Thoracic aorta (tissue), 2 donors: ENCODE measurements around the gene WDR49. TPM values are rescaled to one million over a fixed set of nuclear protein-coding genes. Genes with fewer than 3 reads are reported as not detected.
A peak's percentile ranks its signal among the peaks of the same experiment; 100 is the strongest.

ENCODE experiments used
- ATAC-seq: fragments of 150-250 bp; one replicate; pipeline ENCODE4 v1.8.0; 2017; ENCODE audit warnings: low read depth; ENCODE audit not compliant: insufficient number of reproducible peaks, low FRiP score
- DNase-seq: peaks from one replicate; pipeline ENCODE4 v3.0.0-alpha.2; 2020; ENCODE audit warnings: low spot score
- H3K27ac ChIP-seq, 2 donors: fragments of 200-600 bp; sonication (generic); 1 replicate in 1 of 2; 2 replicates in 1 of 2; pipeline ENCODE4 v1.5.1; 2016; ENCODE audit warnings: mild to moderate bottlenecking in 2 of 2, moderate library complexity in 2 of 2
- H3K27me3 ChIP-seq: fragments of 200-600 bp; sonication (generic); replicated peaks from 2 replicates; pipeline ENCODE4 v1.6.0; 2016; ENCODE audit warnings: mild to moderate bottlenecking; ENCODE audit not compliant: insufficient read depth
- H3K36me3 ChIP-seq: fragments of 200-600 bp; sonication (generic); one replicate; pipeline ENCODE4 v1.5.1; 2016
- H3K4me1 ChIP-seq, 2 donors: fragments of 200-600 bp; sonication (generic); 1 replicate in 1 of 2; 2 replicates in 1 of 2; pipeline versions ENCODE4 v1.5.1 to v1.6.0; 2016; ENCODE audit warnings: low read depth in 2 of 2, mild to moderate bottlenecking in 1 of 2; ENCODE audit not compliant: control insufficient read depth in 1 of 2
- H3K4me3 ChIP-seq: fragments of 200-600 bp; sonication (generic); 2 replicates; pipeline ENCODE4 v1.5.1; 2016; ENCODE audit warnings: mild to moderate bottlenecking
- H3K9me3 ChIP-seq: fragments of 200-600 bp; sonication (generic); 2 replicates; pipeline ENCODE4 v1.5.1; 2016
- total RNA-seq, 2 donors: library from RNA; depleted of rRNA; stranded (reverse); fragments of >200 nt; gene quantifications; one replicate each; pipeline versions ENCODE4 v1.1.0 to v1.2.3, GENCODE V29; 2016
- TF ChIP-seq, protein P1 (sequence below): fragments of 200-600 bp; sonication (generic); IDR thresholded peaks from one replicate; pipeline ENCODE4 v1.5.1; 2019; ENCODE audit warnings: antibody characterized with exemption

The WDR49 gene
- total RNA-seq, 2 donors from 2014 or later = 0.41 to 0.63 TPM

GRCh38 chr3:167507954-167508353, 145.8 kb downstream of the WDR49 start:
- Histone ChIP-seq H3K36me3 (no peaks in the 10 kb centered on the region), H3K27ac (no peak overlapping the region), H3K4me3 (no peak overlapping the region), H3K9me3 (no peaks in the 10 kb centered on the region), H3K27me3 (no peaks in the 10 kb centered on the region), H3K4me1 (no peaks in the 10 kb centered on the region)
- TF ChIP-seq, protein P1, sequence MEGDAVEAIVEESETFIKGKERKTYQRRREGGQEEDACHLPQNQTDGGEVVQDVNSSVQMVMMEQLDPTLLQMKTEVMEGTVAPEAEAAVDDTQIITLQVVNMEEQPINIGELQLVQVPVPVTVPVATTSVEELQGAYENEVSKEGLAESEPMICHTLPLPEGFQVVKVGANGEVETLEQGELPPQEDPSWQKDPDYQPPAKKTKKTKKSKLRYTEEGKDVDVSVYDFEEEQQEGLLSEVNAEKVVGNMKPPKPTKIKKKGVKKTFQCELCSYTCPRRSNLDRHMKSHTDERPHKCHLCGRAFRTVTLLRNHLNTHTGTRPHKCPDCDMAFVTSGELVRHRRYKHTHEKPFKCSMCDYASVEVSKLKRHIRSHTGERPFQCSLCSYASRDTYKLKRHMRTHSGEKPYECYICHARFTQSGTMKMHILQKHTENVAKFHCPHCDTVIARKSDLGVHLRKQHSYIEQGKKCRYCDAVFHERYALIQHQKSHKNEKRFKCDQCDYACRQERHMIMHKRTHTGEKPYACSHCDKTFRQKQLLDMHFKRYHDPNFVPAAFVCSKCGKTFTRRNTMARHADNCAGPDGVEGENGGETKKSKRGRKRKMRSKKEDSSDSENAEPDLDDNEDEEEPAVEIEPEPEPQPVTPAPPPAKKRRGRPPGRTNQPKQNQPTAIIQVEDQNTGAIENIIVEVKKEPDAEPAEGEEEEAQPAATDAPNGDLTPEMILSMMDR = no peak
- no peak for DNase-seq
- ATAC-seq = no peak

- no peak for ATAC-seq
- DNase-seq = no peak
- TF ChIP-seq, protein P1 = no peak
- Histone ChIP-seq H3K4me3 (no peak overlapping the region), H3K4me1 (no peaks in the 10 kb centered on the region), H3K27me3 (no peaks in the 10 kb centered on the region), H3K36me3 (no peaks in the 10 kb centered on the region), H3K9me3 (no peaks in the 10 kb centered on the region), H3K27ac (no peak overlapping the region)
Measured at GRCh38 chr3:167502401-167502800, 151.3 kb downstream of the WDR49 start.

DNA sequence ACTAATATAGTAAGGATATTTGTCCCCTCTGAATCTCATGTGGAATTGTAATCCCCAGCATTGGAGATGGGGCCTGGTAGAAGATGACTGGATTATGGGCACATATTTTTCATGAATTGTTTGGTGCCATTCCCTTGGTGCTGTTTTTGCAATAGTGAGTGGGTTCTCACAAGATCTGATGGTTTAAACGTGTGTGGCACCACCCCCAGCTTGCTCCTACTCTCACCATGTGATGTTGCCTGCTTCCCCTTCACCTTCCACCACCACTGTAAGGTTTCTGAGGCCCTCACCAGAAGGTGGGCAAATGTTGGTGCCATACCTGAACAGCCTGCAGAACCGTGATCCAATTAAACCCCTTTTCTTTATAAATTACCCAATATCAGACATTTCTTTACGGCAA, 151.8 kb downstream of the WDR49 start:
- TF ChIP-seq, protein P1 = no peak
- ATAC-seq (no peak), DNase-seq (no peak)
- Histone ChIP-seq H3K27ac (no peak overlapping the region), H3K27me3 (no peaks in the 10 kb centered on the region), H3K9me3 (no peaks in the 10 kb centered on the region), H3K36me3 (no peaks in the 10 kb centered on the region), H3K4me1 (no peaks in the 10 kb centered on the region), H3K4me3 (no peak overlapping the region)

GRCh38 chr3:167497903-167498302, 155.8 kb downstream of the WDR49 start:
- Histone ChIP-seq H3K4me1 (no peaks in the 10 kb centered on the region), H3K9me3 (no peaks in the 10 kb centered on the region), H3K27ac (no peak overlapping the region), H3K36me3 (no peaks in the 10 kb centered on the region), H3K27me3 (no peaks in the 10 kb centered on the region), H3K4me3 (no peak overlapping the region)
- TF ChIP-seq, protein P1 = no peak
- ATAC-seq (no peak), DNase-seq (no peak)

- TF ChIP-seq, protein P1 = peak; percentile 12
- ATAC-seq (no peak), DNase-seq (no peak)
- Histone ChIP-seq H3K9me3 (no peaks in the 10 kb centered on the region), H3K27ac (no peak overlapping the region), H3K36me3 (no peaks in the 10 kb centered on the region), H3K4me1 (no peaks in the 10 kb centered on the region), H3K4me3 (no peak overlapping the region), H3K27me3 (no peaks in the 10 kb centered on the region)
Measured at GRCh38 chr3:167493244-167493643, 160.5 kb downstream of the WDR49 start.
